ENCODE measurements around the gene PSME3IP1. TPM values are rescaled to one million over a fixed set of nuclear protein-coding genes. Genes with fewer than 3 reads are reported as not detected.
A peak's percentile ranks its signal among the peaks of the same experiment; 100 is the strongest.

The PSME3IP1 gene
- total RNA-seq, 1 experiment from 2014 or later, result 103 TPM

- Histone ChIP-seq H3K27ac (ENCODE audit: insufficient read length, low read depth, low read length) (no peak overlapping the region), H2BK12ac (ENCODE audit: insufficient read length, low read depth, low read length) (no peak overlapping the region), H3K14ac (ENCODE audit: insufficient read depth, low read length) (no peak overlapping the region), H3K18ac (ENCODE audit: insufficient read length, low read depth, low read length) (no peak overlapping the region), H3K4me2 (ENCODE audit: insufficient read depth, insufficient read length, low read length) (no peak overlapping the region), H3K79me2 (ENCODE audit: insufficient read depth, low read length) (no peaks in the 10 kb centered on the region), H2AFZ (ENCODE audit: low read length) (no peak overlapping the region), H4K20me1 (ENCODE audit: control insufficient read depth, insufficient read depth, insufficient read length) (no peaks in the 10 kb centered on the region), H3K79me1 (ENCODE audit: insufficient read depth, low read depth, low read length, poor library complexity, severe bottlenecking) (no peaks in the 10 kb centered on the region), H2BK120ac (ENCODE audit: low read depth, low read length, poor library complexity, severe bottlenecking) (no peak overlapping the region), H3T11ph (ENCODE audit: low read length) (no peak overlapping the region), H4K5ac (ENCODE audit: insufficient read length, low read depth, low read length) (no peak overlapping the region), H4K91ac (ENCODE audit: insufficient read length, low read depth, low read length) (no peak overlapping the region), H3K4ac (ENCODE audit: low read depth, low read length) (no peak overlapping the region), H3K4me1 (ENCODE audit: insufficient read depth, low read length) (no peaks in the 10 kb centered on the region), H2BK15ac (ENCODE audit: low read depth, low read length) (no peak overlapping the region), H2BK5ac (ENCODE audit: insufficient read length, low read length) (no peak overlapping the region), H3K9ac (ENCODE audit: extremely low read depth, insufficient read length, low read length) (no peak overlapping the region), H3K56ac (ENCODE audit: insufficient read length, low read depth, low read length) (no peak overlapping the region), H2AK5ac (ENCODE audit: insufficient read length, low read length) (no peak overlapping the region), H3K27me3 (ENCODE audit: insufficient read depth, low read length) (no peaks in the 10 kb centered on the region), H3K23me2 (ENCODE audit: insufficient read length, low read depth, low read length, poor library complexity, severe bottlenecking) (no peaks in the 10 kb centered on the region), H3K23ac (ENCODE audit: insufficient read length, low read depth, low read length) (no peak overlapping the region), H4K8ac (replicated peaks; ENCODE audit: insufficient read length, low read depth, low read length) (no peak overlapping the region), H3K9me3 (ENCODE audit: control insufficient read depth, low read depth, low read length) (no peaks in the 10 kb centered on the region), H2BK20ac (ENCODE audit: low read depth, low read length, poor library complexity, severe bottlenecking) (no peak overlapping the region)
- no peaks in the 10 kb centered on the region for H3K27me3 Mint-ChIP-seq (ENCODE audit: low read depth)
- no peak overlapping the region for H3K4me3 Mint-ChIP-seq
- H3K9me3 Mint-ChIP-seq, result no peaks in the 10 kb centered on the region
- no peak for DNase-seq
- TF ChIP-seq CTCF (conservative IDR thresholded peaks at IDR 0.05), result no peak
- peak overlapping the region in 2 of 3 experiments; percentile 9 to 56; a peak in 2 of 7 replicates for H3K27ac Mint-ChIP-seq
- H3K36me3 Mint-ChIP-seq (ENCODE audit: insufficient read depth in 1 of 3, low read depth in 3 of 3), result peaks cover 30 to 79% (median 61%) of the 10 kb centered on the region in 3 experiments
- H3K4me1 Mint-ChIP-seq, result no peaks in the 10 kb centered on the region
Observed at GRCh38 chr16:57166451-57166850, 19.4 kb downstream of the PSME3IP1 start.

All from H9 (cell line).